Stimulated activated CD4-positive, alpha-beta T cell treated with anti-CD3 and anti-CD28 coated beads, Interleukin-1b, Interleukin-23, amount 100 ng/mL, for 1 hour (primary cell): ENCODE measurements around the gene SHLD1.
"Not testable (repeated sequence)": the region's sequence is repeated elsewhere in the genome, so short reads cannot be mapped to it uniquely, and the experiment has no call there.

Experiments
- DNase-seq, 2 donors: peaks; one replicate each; pipeline ENCODE4 v3.0.0-alpha.2; 2020; ENCODE audit warnings: low read depth in 2 of 2

SHLD1 gene

GRCh38 chr20:5780846-5781217, 30.6 kb downstream of the SHLD1 start:
- DNase-seq, result no peak

- not testable (repeated sequence) for DNase-seq
Measured at GRCh38 chr20:5781367-5781766, 31.2 kb downstream of the SHLD1 start.

- DNase-seq, result no peak
Measured at GRCh38 chr20:5781798-5782750, 31.9 kb downstream of the SHLD1 start.

- DNase-seq, result no peak
Measured at GRCh38 chr20:5784735-5785134, 34.5 kb downstream of the SHLD1 start.

GRCh38 chr20:5785146-5785545, 34.9 kb downstream of the SHLD1 start:
- no peak for DNase-seq

- no peak for DNase-seq
Measured at GRCh38 chr20:5786930-5787795, 37.0 kb downstream of the SHLD1 start.

- DNase-seq, result no peak
Measured at GRCh38 chr20:5787796-5788165, 37.6 kb downstream of the SHLD1 start.

GRCh38 chr20:5788385-5788895, 38.2 kb downstream of the SHLD1 start:
- DNase-seq, result peak; percentile 39 to 63

GRCh38 chr20:5789827-5790226, 39.6 kb downstream of the SHLD1 start:
- no peak for DNase-seq

- no peak for DNase-seq
Measured at GRCh38 chr20:5793916-5794315, 43.7 kb downstream of the SHLD1 start.

GRCh38 chr20:5796331-5797040, 46.3 kb downstream of the SHLD1 start:
- no peak for DNase-seq

GRCh38 chr20:5797165-5797564, 47.0 kb downstream of the SHLD1 start:
- DNase-seq, result no peak

GRCh38 chr20:5797843-5798462, 47.8 kb downstream of the SHLD1 start:
- no peak for DNase-seq

GRCh38 chr20:5803754-5804303, 53.6 kb downstream of the SHLD1 start:
- not testable (repeated sequence) for DNase-seq

- no peak for DNase-seq
Measured at GRCh38 chr20:5806457-5807263, 56.5 kb downstream of the SHLD1 start.

- DNase-seq, result no peak
Measured at GRCh38 chr20:5807431-5807830, 57.2 kb downstream of the SHLD1 start.

GRCh38 chr20:5808901-5809300, 58.7 kb downstream of the SHLD1 start:
- DNase-seq, result no peak

- no peak for DNase-seq
Measured at GRCh38 chr20:5809495-5809894, 59.3 kb downstream of the SHLD1 start.

- no peak for DNase-seq
Measured at GRCh38 chr20:5810800-5811422, 60.7 kb downstream of the SHLD1 start.

GRCh38 chr20:5811746-5812145, 61.5 kb downstream of the SHLD1 start:
- DNase-seq, result no peak
